Stimulated activated naive CD4-positive, alpha-beta T cell treated with Interleukin-2 at 50 U/mL for 16 hours (primary cell): ENCODE results near the gene ATF6.

Experiments used
- DNase-seq: peaks from one replicate; lab custom pipeline; 2025; lab: John Stamatoyannopoulos, UW

Gene ATF6

GRCh38 chr1:161836018-161836417 lies 69.9 kb downstream of the ATF6 start:
- no peak for DNase-seq

GRCh38 chr1:161838362-161838761 lies 72.2 kb downstream of the ATF6 start:
- no peak for DNase-seq

DNA sequence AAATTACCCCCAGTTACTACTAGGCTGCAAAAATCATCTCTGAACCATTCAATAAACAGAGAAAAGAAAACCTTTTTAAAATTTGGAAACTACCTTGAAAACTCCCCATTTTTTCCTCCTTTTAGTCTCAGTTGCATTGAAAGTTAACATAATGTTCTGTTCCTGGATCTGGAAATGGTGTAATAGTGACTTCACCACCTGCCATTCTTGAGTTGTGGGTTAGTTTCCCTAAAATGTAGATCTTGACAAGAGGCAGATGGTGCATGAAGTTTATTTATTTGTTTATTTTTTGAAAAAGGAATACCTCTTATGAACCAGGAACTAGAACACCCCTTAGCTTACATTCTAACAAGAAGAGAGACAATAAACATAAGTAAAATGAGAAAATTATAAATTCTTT lies 72.8 kb downstream of the ATF6 start:
- no peak for DNase-seq

DNA sequence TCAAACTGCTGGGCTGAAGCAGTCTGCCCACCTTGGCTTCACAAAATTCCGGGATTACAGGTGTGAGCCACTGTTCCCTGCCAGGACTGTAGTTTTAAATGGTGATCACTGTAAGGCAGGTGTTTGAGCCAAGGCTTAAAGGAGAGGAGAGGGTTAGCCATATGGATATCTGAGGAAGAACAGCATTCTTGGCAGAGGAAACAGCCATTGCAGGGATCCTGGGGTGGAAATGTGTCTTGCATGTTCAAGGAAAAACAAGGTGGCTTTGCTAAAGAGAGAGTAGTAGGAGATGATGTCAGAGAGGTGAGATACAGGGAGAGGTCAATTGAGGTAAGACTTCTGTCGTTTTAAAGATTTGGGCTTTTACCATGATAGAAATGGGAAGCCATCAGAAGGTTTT lies 73.5 kb downstream of the ATF6 start:
- DNase-seq: no peak

DNA sequence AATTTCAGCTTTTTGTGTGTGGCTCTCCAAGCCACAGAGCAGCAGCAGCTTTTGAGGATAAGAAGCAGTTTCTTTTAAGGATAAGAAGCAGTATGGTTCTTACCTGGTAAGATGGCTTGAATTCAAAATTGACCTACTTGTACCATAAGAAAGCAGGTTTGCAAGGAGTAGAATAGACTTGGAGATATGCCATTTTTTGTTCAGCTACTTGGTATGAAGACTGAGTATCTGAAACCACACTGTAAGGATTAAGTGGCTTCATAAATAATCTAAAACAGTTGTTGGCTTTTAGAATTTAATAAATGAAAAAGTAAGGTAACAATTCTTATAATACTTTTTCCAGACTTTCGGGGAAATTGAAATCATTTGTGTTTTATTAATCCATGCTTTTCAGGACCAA lies 74.2 kb downstream of the ATF6 start:
- DNase-seq: no peak

- DNase-seq: no peak
Observed at GRCh38 chr1:161843156-161843555, 77.0 kb downstream of the ATF6 start.

DNA sequence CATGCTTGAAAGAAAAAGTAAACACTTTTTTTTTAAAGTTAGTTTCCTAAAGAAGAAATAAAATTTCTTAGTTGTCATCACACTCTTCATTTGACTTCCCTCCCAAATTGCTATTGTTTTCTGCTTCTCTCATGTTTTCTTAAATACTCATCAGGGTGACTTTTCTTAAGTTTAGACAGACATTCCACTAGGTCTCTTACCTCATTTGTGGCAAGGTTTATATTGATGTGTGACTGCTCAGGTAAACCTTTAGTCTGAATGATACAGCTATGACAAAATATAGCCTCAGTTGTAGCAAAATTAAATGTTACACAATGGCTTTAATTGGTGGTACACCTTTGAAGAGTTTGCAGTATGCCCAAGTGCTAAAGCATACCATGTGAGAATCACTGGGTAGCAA lies 78.6 kb downstream of the ATF6 start:
- DNase-seq: no peak

DNA sequence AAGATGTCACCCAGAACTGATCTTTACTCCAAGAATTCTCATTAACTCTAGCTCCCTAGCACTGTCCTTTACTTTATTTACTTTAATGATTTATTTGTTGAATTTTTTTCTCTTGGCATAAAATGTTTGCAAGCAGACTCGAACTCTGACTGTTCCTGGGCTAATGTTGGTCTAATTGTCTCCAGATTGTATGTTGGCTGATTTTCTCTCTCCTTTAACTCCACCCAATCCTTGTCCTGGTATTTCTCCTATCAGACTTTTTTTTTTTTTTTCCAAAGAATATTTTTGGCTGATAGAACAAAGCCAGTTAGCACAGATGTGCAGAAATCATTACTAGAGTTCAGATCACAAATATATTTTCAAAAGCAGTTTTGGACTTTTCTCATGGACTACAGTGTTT lies 82.6 kb downstream of the ATF6 start:
- DNase-seq: no peak

DNA sequence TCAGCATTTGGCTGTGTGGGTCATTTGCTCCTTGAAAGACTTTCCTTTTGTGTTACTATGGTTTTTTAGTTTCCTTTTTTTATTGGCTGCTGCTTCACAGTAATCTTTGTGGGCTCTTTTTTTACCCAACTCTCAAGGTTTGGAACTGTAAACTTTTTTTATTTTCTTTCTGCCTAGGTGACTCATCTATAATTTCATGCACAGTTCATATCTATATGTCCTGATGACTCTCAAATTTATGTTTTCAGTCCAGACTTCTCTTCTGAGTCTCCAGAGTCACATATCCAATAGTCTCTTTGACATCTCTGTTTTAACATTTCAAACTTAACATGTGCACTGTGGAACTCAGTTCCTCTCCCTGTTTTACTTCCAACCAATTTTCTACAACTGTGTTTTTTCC lies 83.4 kb downstream of the ATF6 start:
- no peak for DNase-seq

DNA sequence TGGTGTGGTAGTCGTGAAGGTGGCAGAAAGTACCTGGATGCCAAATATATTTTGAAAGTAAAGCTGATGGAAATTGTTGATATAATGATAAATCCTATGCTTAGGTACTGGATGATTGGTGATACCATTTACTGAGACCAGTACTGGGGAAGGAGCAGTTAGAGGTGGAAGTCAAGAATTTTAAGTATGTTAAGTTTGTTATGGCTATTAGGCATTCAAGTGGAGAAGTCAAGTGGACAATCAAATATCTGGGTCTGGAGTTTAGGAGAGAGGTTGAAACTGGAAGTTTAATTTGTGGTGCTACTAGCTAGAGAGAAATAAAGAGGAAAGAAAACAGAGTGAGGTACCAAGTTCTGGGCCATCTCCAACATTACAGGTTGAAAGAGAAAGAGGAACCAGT lies 89.1 kb downstream of the ATF6 start:
- no peak for DNase-seq

GRCh38 chr1:161858271-161858670 lies 92.2 kb downstream of the ATF6 start:
- DNase-seq: no peak

GRCh38 chr1:161863549-161863948 lies 97.4 kb downstream of the ATF6 start:
- DNase-seq: no peak

- no peak for DNase-seq
Observed at GRCh38 chr1:161864577-161864976, 98.5 kb downstream of the ATF6 start.

DNA sequence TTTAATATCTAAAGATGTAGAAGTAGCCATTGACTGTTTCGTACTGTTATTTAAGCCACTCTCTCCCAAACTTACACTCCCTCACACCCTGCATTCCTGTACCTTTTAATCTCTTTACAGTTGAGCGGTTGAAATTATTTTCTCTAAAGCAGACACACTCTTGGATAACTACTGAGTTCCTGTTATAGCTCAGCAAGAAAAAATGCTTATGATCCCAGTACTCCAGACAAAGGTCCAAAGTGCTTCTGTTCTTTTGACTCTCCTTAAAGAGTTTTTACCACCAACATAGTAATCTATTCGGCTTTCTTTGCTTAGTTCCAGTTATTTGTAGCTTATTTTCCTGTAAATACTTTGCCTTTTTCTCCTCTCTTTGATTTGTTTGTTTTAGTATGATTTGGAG lies 100.1 kb downstream of the ATF6 start:
- no peak for DNase-seq

GRCh38 chr1:161868832-161869231 lies 102.7 kb downstream of the ATF6 start:
- no peak for DNase-seq

GRCh38 chr1:161869291-161869690 lies 103.2 kb downstream of the ATF6 start:
- no peak for DNase-seq

DNA sequence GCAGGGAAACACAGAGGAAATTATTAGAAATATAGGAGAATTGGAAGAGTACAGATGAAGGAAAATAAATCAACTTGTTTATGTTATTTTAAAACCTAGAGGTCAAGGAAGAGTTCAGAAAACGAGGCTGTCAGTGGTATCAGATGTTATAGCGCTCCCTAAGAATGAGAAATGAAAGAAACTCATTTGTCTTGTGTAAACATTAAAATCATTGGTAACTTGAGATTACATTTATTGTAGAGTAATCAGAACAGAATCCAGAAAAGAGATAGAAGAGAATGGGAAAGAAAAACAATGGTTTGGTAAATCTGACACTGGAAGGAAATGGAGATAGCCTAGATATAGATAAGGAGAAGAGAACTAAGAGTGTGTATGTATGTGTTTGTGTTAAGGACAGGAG lies 106.4 kb downstream of the ATF6 start:
- no peak for DNase-seq

DNA sequence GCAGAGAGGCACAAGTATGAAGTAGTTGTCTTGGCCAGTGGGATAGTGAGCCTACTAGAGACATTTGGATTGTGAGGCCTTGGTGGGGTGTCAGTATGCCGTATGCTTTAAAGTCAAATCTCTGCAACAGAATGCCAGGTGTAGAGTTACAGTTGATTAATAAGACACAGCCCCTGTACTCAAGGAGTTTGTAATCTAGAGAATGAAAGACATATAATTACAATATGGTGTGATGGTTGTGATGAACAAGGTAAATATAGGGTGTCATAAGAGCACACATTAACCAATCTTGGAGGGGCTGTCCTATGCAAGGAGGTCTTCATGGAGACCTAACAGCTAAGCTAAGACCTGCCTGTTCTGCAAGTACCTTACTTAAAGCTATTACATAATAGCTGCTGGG lies 113.1 kb downstream of the ATF6 start:
- DNase-seq: no peak

DNA sequence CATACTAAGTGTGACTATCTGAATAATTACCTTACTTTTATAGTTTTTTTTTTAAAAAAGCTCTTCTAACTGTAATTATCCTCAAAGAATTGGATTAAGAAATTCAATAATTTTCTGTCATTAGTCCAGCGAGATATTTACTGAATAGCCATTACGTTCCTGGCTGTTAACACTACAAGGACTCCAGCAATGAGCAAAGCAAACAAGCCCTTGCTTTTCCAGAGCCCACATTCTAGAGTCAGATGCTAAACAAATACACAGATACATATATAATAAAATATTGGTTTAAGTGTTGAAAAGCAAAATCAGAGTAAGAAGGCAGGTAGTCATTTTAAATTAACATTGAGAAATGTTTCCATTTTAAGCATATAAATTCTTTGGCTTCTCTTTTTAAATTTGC lies 118.4 kb downstream of the ATF6 start:
- no peak for DNase-seq

GRCh38 chr1:161885003-161885402 lies 118.9 kb downstream of the ATF6 start:
- no peak for DNase-seq

DNA sequence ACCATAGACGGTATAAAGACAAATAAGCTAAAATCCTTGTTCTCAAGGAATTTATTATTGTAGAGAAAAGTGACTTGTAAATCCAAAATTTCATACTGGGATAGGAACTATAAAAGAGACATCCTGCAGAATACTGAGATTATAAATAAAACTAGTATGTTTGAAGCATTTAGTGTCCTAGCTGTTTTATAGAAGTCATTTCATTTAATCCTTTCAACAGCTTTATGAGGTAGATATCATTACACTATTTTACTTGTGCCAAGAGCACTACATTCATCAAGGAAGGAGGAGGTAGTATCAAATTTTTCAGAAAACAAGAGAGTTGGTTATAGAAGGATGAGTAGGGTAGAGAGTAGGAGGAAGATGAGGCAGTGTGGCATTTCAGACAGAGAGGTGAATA lies 119.6 kb downstream of the ATF6 start:
- DNase-seq: no peak

- DNase-seq: no peak
Observed at GRCh38 chr1:161886589-161886988, 120.5 kb downstream of the ATF6 start.

GRCh38 chr1:161887730-161888287 lies 121.7 kb downstream of the ATF6 start:
- no peak for DNase-seq

DNA sequence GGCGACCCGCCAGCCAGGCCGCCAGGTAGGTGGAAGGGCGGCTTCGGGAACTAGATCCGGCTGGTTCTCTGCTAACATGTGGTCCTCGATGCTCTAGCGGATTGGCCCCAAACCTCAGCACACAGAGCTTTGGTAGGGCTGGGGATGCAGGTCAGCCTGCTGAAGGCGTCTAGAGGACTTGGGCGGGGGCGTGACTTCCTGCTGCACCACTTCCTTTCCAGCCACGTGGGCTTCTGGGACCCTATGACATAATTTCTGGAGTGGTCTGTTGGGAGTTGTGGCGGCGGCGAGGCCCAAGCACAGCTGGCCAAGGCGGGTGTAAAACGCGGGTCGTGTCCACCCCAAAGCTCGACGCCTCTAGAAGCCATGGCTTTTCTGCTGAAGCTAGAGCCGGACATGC lies 124.5 kb downstream of the ATF6 start:
- no peak for DNase-seq

DNA sequence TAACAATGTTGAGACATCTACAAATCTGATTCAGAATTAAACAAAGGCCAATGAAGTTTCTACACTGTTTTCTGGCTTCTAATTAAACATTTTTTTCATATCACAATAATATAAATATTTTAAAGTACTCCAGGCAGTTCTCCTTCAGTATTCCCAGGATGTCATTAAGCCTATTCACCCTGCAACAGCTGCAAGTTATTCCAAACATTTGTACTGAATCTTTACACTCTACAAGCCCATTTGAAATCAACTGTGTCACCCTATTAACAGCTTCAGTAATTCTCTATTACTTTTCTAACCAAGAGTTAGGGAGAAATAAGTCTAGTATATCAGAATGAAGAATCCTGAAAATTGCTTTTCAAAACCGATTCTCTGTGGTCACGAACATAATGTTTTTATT lies 133.0 kb downstream of the ATF6 start:
- no peak for DNase-seq
